HEK293 (cell line): ENCODE data around the gene PRR36.

ENCODE experiments used
- CTCF ChIA-PET: fragments of 350-600 bp; formaldehyde crosslinking; extraction: SDS; loops from one replicate; lab custom pipeline; 2021; ENCODE audit warnings: antibody characterized with exemption; lab: Yijun Ruan, JAX
- POLR2A ChIA-PET: fragments of 300-600 bp; formaldehyde crosslinking; extraction: SDS; loops from one replicate; lab custom pipeline; 2020; ENCODE audit warnings: antibody characterized with exemption, inconsistent platforms; lab: Yijun Ruan, JAX
- H3K27ac ChIP-seq: fragments of 200-500 bp; sonication (Bioruptor generic); 2 replicates; pipeline ENCODE4 v1.5.1; 2014; ENCODE audit warnings: low read depth, low read length, control low read depth, inconsistent platforms; ENCODE audit errors: extremely low read depth
- H3K36me3 ChIP-seq, 2 experiments: fragments of 200-500 bp in 1 of 2; sonication (Bioruptor generic) in 1 of 2; 1 replicate in 1 of 2; 2 replicates in 1 of 2; pipeline ENCODE4 v1.5.1; 2014 to 2017; ENCODE audit warnings: inconsistent platforms in 2 of 2, low read length in 2 of 2; ENCODE audit not compliant: control insufficient read depth in 2 of 2, insufficient read depth in 1 of 2
- H3K4me1 ChIP-seq: fragments of 200-500 bp; sonication (Bioruptor generic); 2 replicates; pipeline ENCODE4 v1.5.1; 2014; ENCODE audit warnings: mild to moderate bottlenecking, low read length, inconsistent platforms; ENCODE audit not compliant: control insufficient read depth, insufficient read depth
- H3K4me3 ChIP-seq: 2 replicates; pipeline ENCODE4 v1.5.1; 2011; ENCODE audit warnings: low read depth, mild to moderate bottlenecking, control low read depth, low read length, moderate library complexity
- H3K9me3 ChIP-seq: fragments of 200-500 bp; sonication (Bioruptor generic); 2 replicates; pipeline ENCODE4 v1.5.1; 2014; ENCODE audit warnings: low read depth, low read length, inconsistent platforms; ENCODE audit not compliant: control insufficient read depth, insufficient read depth
- MZF1 ChIP-seq: fragments of 450-650 bp; formaldehyde crosslinking; IDR thresholded peaks from 2 replicates; pipeline ENCODE4 v1.5.1; 2017; ENCODE audit warnings: missing biosample characterization, missing genetic modification characterization, borderline replicate concordance
- PRDM1 ChIP-seq: fragments of 450-650 bp; formaldehyde crosslinking; IDR thresholded peaks from 2 replicates; pipeline ENCODE4; 2016; ENCODE audit warnings: missing biosample characterization, missing genetic modification characterization
- SCRT1 ChIP-seq: fragments of 450-650 bp; formaldehyde crosslinking; IDR thresholded peaks from 2 replicates; pipeline ENCODE4 v1.5.1; 2016; ENCODE audit warnings: missing biosample characterization, missing genetic modification characterization, borderline replicate concordance
- ZBTB17 ChIP-seq: fragments of 450-650 bp; formaldehyde crosslinking; IDR thresholded peaks from 2 replicates; pipeline ENCODE4 v1.5.1; 2016; ENCODE audit warnings: missing biosample characterization, missing genetic modification characterization
- ZNF121 ChIP-seq: fragments of 450-650 bp; formaldehyde crosslinking; IDR thresholded peaks from 2 replicates; pipeline ENCODE4 v1.5.1; 2016; ENCODE audit warnings: missing biosample characterization, missing genetic modification characterization
- ZNF221 ChIP-seq: fragments of 450-650 bp; formaldehyde crosslinking; IDR thresholded peaks from 2 replicates; pipeline ENCODE4 v1.5.1; 2017; ENCODE audit warnings: missing biosample characterization, missing genetic modification characterization, borderline replicate concordance
- ZNF558 ChIP-seq: fragments of 450-650 bp; formaldehyde crosslinking; IDR thresholded peaks from 2 replicates; pipeline ENCODE4 v1.5.1; 2016; ENCODE audit warnings: missing biosample characterization, missing genetic modification characterization
- ZNF777 ChIP-seq: fragments of 450-650 bp; formaldehyde crosslinking; IDR thresholded peaks from 2 replicates; pipeline ENCODE4 v1.5.1; 2017; ENCODE audit warnings: missing biosample characterization, missing genetic modification characterization, borderline replicate concordance
- TF ChIP-seq, protein P1 (sequence below): fragments of 450-650 bp; formaldehyde crosslinking; IDR thresholded peaks from 2 replicates; pipeline ENCODE4 v1.5.1; 2016; ENCODE audit warnings: missing biosample characterization, missing genetic modification characterization, borderline replicate concordance
- TF ChIP-seq, protein P2 (sequence below): fragments of 450-650 bp; formaldehyde crosslinking; IDR thresholded peaks from 2 replicates; pipeline ENCODE4 v1.5.1; 2016; ENCODE audit warnings: missing biosample characterization, missing genetic modification characterization
- TF ChIP-seq, protein P3 (sequence below): fragments of 450-650 bp; formaldehyde crosslinking; IDR thresholded peaks from 2 replicates; pipeline ENCODE4 v1.5.1; 2016; ENCODE audit warnings: missing biosample characterization, missing genetic modification characterization

Gene PRR36

DNA sequence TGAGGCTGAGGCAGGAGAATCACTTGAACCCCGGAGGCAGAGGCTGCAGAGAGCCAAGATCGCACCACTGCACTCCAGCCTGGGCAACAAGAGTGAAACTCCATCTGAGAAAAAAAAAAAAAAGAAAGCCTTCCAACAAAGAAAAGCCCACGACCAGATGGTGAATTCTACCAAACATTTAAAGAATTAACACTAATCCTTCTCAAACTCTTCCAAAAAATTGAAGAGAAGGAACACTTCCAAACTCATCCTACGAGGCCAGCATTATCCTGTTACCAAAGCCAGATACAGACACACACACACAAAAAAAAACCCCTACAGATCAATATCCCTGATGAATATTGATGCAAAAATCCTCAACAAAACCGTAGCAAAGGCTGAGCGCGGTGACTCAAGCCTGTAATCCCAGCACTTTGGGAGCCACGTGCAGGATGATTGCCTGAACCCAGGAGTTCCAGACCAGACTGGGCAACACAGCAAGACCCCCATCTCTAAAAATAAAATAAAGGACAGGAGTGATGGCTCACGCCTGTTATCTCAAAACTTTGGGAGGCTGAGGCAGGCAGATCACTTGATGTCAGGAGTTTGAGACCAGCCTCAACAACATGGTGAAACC lies 50.4 kb downstream of the PRR36 start:
- Histone ChIP-seq H3K4me3 (no peak overlapping the region), H3K27ac (no peak overlapping the region), H3K36me3 (no peaks in the 10 kb centered on the region), H3K9me3 (no peaks in the 10 kb centered on the region), H3K4me1 (no peaks in the 10 kb centered on the region)
- TF ChIP-seq ZNF777 (tag by site-specific recombination) (no peak), ZNF558 (tag by site-specific recombination) (no peak), MZF1 (no peak), SCRT1 (no peak), ZNF121 (peak; percentile 97)
- TF ChIP-seq, protein P1, sequence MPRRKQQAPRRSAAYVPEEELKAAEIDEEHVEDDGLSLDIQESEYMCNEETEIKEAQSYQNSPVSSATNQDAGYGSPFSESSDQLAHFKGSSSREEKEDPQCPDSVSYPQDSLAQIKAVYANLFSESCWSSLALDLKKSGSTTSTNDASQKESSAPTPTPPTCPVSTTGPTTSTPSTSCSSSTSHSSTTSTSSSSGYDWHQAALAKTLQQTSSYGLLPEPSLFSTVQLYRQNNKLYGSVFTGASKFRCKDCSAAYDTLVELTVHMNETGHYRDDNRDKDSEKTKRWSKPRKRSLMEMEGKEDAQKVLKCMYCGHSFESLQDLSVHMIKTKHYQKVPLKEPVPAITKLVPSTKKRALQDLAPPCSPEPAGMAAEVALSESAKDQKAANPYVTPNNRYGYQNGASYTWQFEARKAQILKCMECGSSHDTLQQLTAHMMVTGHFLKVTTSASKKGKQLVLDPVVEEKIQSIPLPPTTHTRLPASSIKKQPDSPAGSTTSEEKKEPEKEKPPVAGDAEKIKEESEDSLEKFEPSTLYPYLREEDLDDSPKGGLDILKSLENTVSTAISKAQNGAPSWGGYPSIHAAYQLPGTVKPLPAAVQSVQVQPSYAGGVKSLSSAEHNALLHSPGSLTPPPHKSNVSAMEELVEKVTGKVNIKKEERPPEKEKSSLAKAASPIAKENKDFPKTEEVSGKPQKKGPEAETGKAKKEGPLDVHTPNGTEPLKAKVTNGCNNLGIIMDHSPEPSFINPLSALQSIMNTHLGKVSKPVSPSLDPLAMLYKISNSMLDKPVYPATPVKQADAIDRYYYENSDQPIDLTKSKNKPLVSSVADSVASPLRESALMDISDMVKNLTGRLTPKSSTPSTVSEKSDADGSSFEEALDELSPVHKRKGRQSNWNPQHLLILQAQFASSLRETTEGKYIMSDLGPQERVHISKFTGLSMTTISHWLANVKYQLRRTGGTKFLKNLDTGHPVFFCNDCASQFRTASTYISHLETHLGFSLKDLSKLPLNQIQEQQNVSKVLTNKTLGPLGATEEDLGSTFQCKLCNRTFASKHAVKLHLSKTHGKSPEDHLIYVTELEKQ (tag by site-specific recombination), result no peak
- TF ChIP-seq, protein P2, sequence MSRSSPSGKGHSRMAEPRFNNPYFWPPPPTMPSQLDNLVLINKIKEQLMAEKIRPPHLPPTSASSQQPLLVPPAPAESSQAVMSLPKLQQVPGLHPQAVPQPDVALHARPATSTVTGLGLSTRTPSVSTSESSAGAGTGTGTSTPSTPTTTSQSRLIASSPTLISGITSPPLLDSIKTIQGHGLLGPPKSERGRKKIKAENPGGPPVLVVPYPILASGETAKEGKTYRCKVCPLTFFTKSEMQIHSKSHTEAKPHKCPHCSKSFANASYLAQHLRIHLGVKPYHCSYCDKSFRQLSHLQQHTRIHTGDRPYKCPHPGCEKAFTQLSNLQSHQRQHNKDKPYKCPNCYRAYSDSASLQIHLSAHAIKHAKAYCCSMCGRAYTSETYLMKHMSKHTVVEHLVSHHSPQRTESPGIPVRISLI (tag by site-specific recombination), result no peak
- TF ChIP-seq, protein P3, sequence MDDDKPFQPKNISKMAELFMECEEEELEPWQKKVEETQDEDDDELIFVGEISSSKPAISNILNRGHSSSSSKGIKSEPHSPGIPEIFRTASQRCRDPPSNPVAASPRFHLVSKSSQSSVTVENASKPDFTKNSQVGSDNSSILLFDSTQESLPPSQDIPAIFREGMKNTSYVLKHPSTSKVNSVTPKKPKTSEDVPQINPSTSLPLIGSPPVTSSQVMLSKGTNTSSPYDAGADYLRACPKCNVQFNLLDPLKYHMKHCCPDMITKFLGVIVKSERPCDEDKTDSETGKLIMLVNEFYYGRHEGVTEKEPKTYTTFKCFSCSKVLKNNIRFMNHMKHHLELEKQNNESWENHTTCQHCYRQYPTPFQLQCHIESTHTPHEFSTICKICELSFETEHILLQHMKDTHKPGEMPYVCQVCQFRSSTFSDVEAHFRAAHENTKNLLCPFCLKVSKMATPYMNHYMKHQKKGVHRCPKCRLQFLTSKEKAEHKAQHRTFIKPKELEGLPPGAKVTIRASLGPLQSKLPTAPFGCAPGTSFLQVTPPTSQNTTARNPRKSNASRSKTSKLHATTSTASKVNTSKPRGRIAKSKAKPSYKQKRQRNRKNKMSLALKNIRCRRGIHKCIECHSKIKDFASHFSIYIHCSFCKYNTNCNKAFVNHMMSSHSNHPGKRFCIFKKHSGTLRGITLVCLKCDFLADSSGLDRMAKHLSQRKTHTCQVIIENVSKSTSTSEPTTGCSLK (tag by site-specific recombination), result no peak
- ChIA-PET POLR2A (no interaction called here), CTCF (no interaction called here)

DNA sequence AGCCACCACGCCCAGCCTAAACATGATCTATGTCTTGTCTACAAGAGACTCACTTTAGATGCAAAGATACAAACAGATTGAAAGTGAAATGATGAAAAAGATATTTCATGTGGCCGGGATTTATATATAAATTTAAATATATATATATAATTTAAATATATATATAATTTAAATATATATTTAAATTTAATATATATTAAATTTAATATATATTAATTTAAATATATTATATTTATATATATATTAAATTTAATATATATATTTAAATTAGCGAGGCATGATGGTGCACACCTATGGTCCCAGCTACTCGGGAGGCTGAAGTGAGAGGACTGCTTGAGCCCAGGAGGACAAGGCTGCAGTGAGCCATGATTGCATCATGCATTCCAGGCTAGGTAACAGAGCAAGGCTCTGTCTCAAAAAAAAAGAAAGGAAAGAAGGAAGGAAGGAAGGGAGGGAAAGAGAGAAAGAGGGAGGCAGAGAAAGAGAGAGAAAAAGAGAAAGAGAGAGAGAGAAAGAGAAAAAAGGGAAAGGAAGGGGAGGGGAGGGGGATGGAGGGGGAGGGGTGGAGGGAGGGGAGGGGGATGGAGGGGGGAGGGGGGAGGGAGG lies 51.2 kb downstream of the PRR36 start:
- CTCF ChIA-PET, result interaction anchor here (1.2 kb wide), 1 partner anchor 147 kb away, joined by 3 read pairs; no protein-coding TSS in a partner anchor

DNA sequence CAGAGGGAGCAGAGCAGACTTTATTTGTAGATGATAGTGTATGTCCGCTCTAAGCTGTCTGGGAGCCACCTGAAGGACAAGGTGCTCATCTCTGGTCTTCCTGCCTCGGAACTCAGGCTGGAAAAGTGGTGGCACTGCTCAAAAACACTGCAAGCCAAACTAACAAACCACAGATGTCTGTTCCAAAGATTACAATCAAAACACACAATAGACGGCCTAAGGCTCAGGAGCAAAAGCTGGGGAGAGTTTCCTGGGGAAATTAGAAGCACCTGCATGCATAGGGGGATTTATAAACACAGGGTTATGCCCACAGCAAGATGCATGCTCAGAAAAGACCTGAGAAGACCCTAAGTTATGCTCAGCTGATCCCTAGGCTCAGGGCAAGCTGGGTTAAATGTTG lies 53.6 kb downstream of the PRR36 start:
- Histone ChIP-seq H3K4me1 (no peaks in the 10 kb centered on the region), H3K4me3 (no peak overlapping the region), H3K9me3 (no peaks in the 10 kb centered on the region), H3K36me3 (no peaks in the 10 kb centered on the region), H3K27ac (no peak overlapping the region)
- TF ChIP-seq ZNF221 (tag by site-specific recombination), result no peak
- CTCF ChIA-PET, result interaction anchor here (0.7 to 1.9 kb wide), 3 partner anchors 11 to 33 kb away, joined by 3 to 6 read pairs (median 4); no protein-coding TSS in a partner anchor
- POLR2A ChIA-PET, result interaction anchor here (0.5 kb wide), 1 partner anchor 188 kb away, joined by 3 read pairs; no protein-coding TSS in a partner anchor

More for the DNA sequence above, 51.2 kb downstream of the PRR36 start:
- Histone ChIP-seq H3K9me3 (no peaks in the 10 kb centered on the region), H3K36me3 (no peaks in the 10 kb centered on the region), H3K27ac (no peak overlapping the region), H3K4me1 (no peaks in the 10 kb centered on the region), H3K4me3 (no peak overlapping the region)
- TF ChIP-seq ZBTB17 (no peak), PRDM1 (peak; percentile 81)
- POLR2A ChIA-PET, result no interaction called here
